SK-N-MC (cell line): ENCODE data around the gene ACAP2.

Source experiments
- EZH2 ChIP-seq: fragments of 200-600 bp; sonication (generic); IDR thresholded peaks from one replicate; pipeline ENCODE4 v1.6.1; 2017; ENCODE audit warnings: antibody characterized with exemption
- FOXP2 ChIP-seq: optimal IDR thresholded peaks from 2 replicates; pipeline ENCODE3; 2011; ENCODE audit warnings: mild to moderate bottlenecking, moderate library complexity; ENCODE audit not compliant: insufficient read depth; ENCODE audit errors: extremely low read length, control extremely low read depth
- POLR2AphosphoS5 ChIP-seq: IDR thresholded peaks from 2 replicates; pipeline ENCODE4 v1.6.1; 2012; ENCODE audit warnings: mild to moderate bottlenecking, low read depth, low read length, borderline replicate concordance

GRCh38 chr3:195337747-195338146 lies 105.1 kb downstream of the ACAP2 start:
- TF ChIP-seq EZH2 (no peak), POLR2AphosphoS5 (no peak), FOXP2 (no peak)
